SK-N-SH (cell line): Measurements from ENCODE around the gene TRIL. TPM values are rescaled to one million over a fixed set of nuclear protein-coding genes. Genes with fewer than 3 reads are reported as not detected.
A peak's percentile ranks its signal among the peaks of the same experiment; 100 is the strongest.

Experiments
- CTCF ChIA-PET: fragments of 300-600, 350-600 bp; formaldehyde crosslinking; extraction: SDS; loops from one replicate; lab custom pipeline; 2021; lab: Yijun Ruan, JAX
- POLR2A ChIA-PET: fragments of 350-600 bp; sonication (Branson Sonifier 250); formaldehyde crosslinking; extraction: SDS; loops from one replicate; lab custom pipeline; 2020; ENCODE audit warnings: antibody characterized with exemption, inconsistent platforms; lab: Yijun Ruan, JAX
- DNase-seq: peaks from one replicate; pipeline ENCODE4 v3.0.0; 2012
- H2AFZ ChIP-seq: fragments of 200-600 bp; sonication (generic); 2 replicates; pipeline ENCODE4 v1.8.1; 2016; ENCODE audit warnings: antibody characterized with exemption, mild to moderate bottlenecking, low read depth
- H3F3A ChIP-seq: fragments of 200-600 bp; sonication (generic); replicated peaks from 2 replicates; pipeline ENCODE3; 2016; ENCODE audit warnings: antibody characterized with exemption, mild to moderate bottlenecking; ENCODE audit not compliant: insufficient read depth
- H3K27ac ChIP-seq, 2 experiments: fragments of 200-500 bp in 1 of 2; fragments of 200-600 bp in 1 of 2; sonication (Bioruptor generic) in 1 of 2; sonication (generic), shearing (Covaris generic) in 1 of 2; 2 replicates each; pipeline versions ENCODE4 v1.5.1 to v1.6.1; 2014 to 2016; ENCODE audit warnings: low read depth in 2 of 2, inconsistent platforms in 1 of 2, low read length in 1 of 2, mild to moderate bottlenecking in 1 of 2, mixed read lengths in 1 of 2
- H3K27me3 ChIP-seq: fragments of 200-600 bp; sonication (generic), shearing (Covaris generic); 2 replicates; pipeline ENCODE4 v1.6.1; 2016; ENCODE audit warnings: mixed run types; ENCODE audit not compliant: insufficient read depth
- H3K36me3 ChIP-seq, 2 experiments: fragments of 200-500 bp in 1 of 2; fragments of 200-600 bp in 1 of 2; sonication (Bioruptor generic) in 1 of 2; sonication (generic) in 1 of 2; replicated peaks in 1 of 2; 2 replicates each; pipeline versions ENCODE3 to v1.5.1; 2014 to 2016; ENCODE audit warnings: low read length in 1 of 2, mild to moderate bottlenecking in 1 of 2; ENCODE audit not compliant: insufficient read depth in 2 of 2, control insufficient read depth in 1 of 2
- H3K4me1 ChIP-seq, 2 experiments: fragments of 200-500 bp in 1 of 2; fragments of 200-600 bp in 1 of 2; sonication (Bioruptor generic) in 1 of 2; sonication (generic), shearing (Covaris generic) in 1 of 2; 2 replicates each; pipeline versions ENCODE4 v1.5.1 to v1.6.1; 2014 to 2016; ENCODE audit warnings: low read depth in 1 of 2, low read length in 1 of 2, mixed run types in 1 of 2; ENCODE audit not compliant: insufficient read depth in 2 of 2, control insufficient read depth in 1 of 2
- H3K4me2 ChIP-seq: fragments of 200-600 bp; sonication (generic), shearing (Covaris generic); 2 replicates; pipeline ENCODE4 v1.6.1; 2017; ENCODE audit warnings: mixed run types
- H3K4me3 ChIP-seq, 2 experiments: fragments of 200-500 bp in 1 of 2; fragments of 200-600 bp in 1 of 2; sonication (Bioruptor generic) in 1 of 2; sonication (generic), shearing (Covaris generic) in 1 of 2; 2 replicates each; pipeline versions ENCODE4 v1.5.1 to v1.8.1; 2014 to 2016; ENCODE audit warnings: low read depth in 2 of 2, inconsistent platforms in 1 of 2, low read length in 1 of 2, mild to moderate bottlenecking in 1 of 2, mixed read lengths in 1 of 2, moderate library complexity in 1 of 2
- H3K79me2 ChIP-seq: fragments of 200-600 bp; sonication (generic); 2 replicates; pipeline ENCODE4 v1.8.1; 2017; ENCODE audit warnings: mild to moderate bottlenecking; ENCODE audit not compliant: insufficient read depth
- H3K9ac ChIP-seq: fragments of 200-600 bp; sonication (generic); 2 replicates; pipeline ENCODE4 v1.6.1; 2017; ENCODE audit warnings: mixed run types
- H3K9me2 ChIP-seq: fragments of 200-600 bp; sonication (generic); 2 replicates; pipeline ENCODE4 v1.6.1; 2017; ENCODE audit warnings: mixed run types
- H3K9me3 ChIP-seq: fragments of 200-600 bp; sonication (generic); 2 replicates; pipeline ENCODE4 v1.6.1; 2017; ENCODE audit warnings: mixed run types, mild to moderate bottlenecking, moderate library complexity
- H4K20me1 ChIP-seq: fragments of 200-600 bp; sonication (generic); 2 replicates; pipeline ENCODE4 v1.6.1; 2017; ENCODE audit warnings: mild to moderate bottlenecking, mixed run types; ENCODE audit not compliant: insufficient read depth
- CHD2 ChIP-seq: fragments of 150-350 bp; IDR thresholded peaks from 2 replicates; pipeline ENCODE4 v1.6.1; 2018; ENCODE audit warnings: low read length; ENCODE audit not compliant: partially characterized antibody
- ELF1 ChIP-seq: IDR thresholded peaks from 2 replicates; pipeline ENCODE4 v1.4.0; 2012
- EZH2phosphoT487 ChIP-seq: fragments of 200-600 bp; sonication (generic); IDR thresholded peaks from 2 replicates; pipeline ENCODE4 v1.6.1; 2017; ENCODE audit warnings: low read depth, mixed run types, mild to moderate bottlenecking, antibody characterized with exemption, moderate library complexity, borderline replicate concordance
- FOXJ3 ChIP-seq: sonication (generic); formaldehyde crosslinking; IDR thresholded peaks from 2 replicates; pipeline ENCODE4 v1.5.1; 2020; ENCODE audit warnings: mild to moderate bottlenecking, missing genetic modification reagents
- FOXM1 ChIP-seq: IDR thresholded peaks from 2 replicates; pipeline ENCODE4 v1.4.0; 2012; ENCODE audit warnings: low read depth, mild to moderate bottlenecking
- JUND ChIP-seq: IDR thresholded peaks from 2 replicates; pipeline ENCODE4 v1.4.0; 2012
- MEF2A ChIP-seq: IDR thresholded peaks from 2 replicates; pipeline ENCODE4 v1.4.0; 2012; ENCODE audit warnings: low read depth, borderline replicate concordance
- NFIC ChIP-seq: IDR thresholded peaks from 2 replicates; pipeline ENCODE4 v1.4.0; 2012; ENCODE audit warnings: borderline replicate concordance
- NRF1 ChIP-seq: IDR thresholded peaks from 2 replicates; pipeline ENCODE4 v1.6.1; 2012; ENCODE audit warnings: low read depth, mild to moderate bottlenecking, low read length
- POLR2AphosphoS5 ChIP-seq: IDR thresholded peaks from 2 replicates; pipeline ENCODE4 v1.6.1; 2012; ENCODE audit warnings: low read depth, low read length
- RAD21 ChIP-seq: IDR thresholded peaks from 2 replicates; pipeline ENCODE4 v1.6.1; 2012; ENCODE audit warnings: mild to moderate bottlenecking, low read length
- RCOR1 ChIP-seq: fragments of 150-350 bp; IDR thresholded peaks from 2 replicates; pipeline ENCODE4 v1.6.1; 2017; ENCODE audit warnings: antibody characterized with exemption, low read length
- RFX5 ChIP-seq: IDR thresholded peaks from 2 replicates; pipeline ENCODE4 v1.6.1; 2012; ENCODE audit warnings: mild to moderate bottlenecking, improper control_type of control experiment, low read length
- SIN3A ChIP-seq: IDR thresholded peaks from 2 replicates; pipeline ENCODE4 v1.6.1; 2012; ENCODE audit warnings: low read depth, mild to moderate bottlenecking, low read length, moderate library complexity, borderline replicate concordance
- SMC3 ChIP-seq: IDR thresholded peaks from 2 replicates; pipeline ENCODE4 v1.6.1; 2012; ENCODE audit warnings: low read depth, low read length, improper control_type of control experiment
- TAF1 ChIP-seq: IDR thresholded peaks from 2 replicates; pipeline ENCODE4 v1.6.1; 2012; ENCODE audit warnings: low read depth, mild to moderate bottlenecking, low read length, moderate library complexity, borderline replicate concordance
- YY1 ChIP-seq: IDR thresholded peaks from 2 replicates; pipeline ENCODE4 v1.4.0; 2012; ENCODE audit warnings: low read depth, mild to moderate bottlenecking
- WGBS: methylation state at CpG from one replicate; pipeline ENCODE4 v1.1.6; 2017; ENCODE audit warnings: low lambda C conversion rate; 5-methylcytosine and 5-hydroxymethylcytosine counted together
- polyA plus RNA-seq, 3 experiments: library from polyadenylated mRNA; depleted of rRNA; stranded (reverse); fragments of >200 nt; gene quantifications; 2 replicates each; pipeline ENCODE4 v1.2.3, GENCODE V29; 2012
- TF ChIP-seq, protein P1 (sequence below): fragments of 150-350 bp; IDR thresholded peaks from 2 replicates; pipeline ENCODE4 v1.6.1; 2016; ENCODE audit warnings: mild to moderate bottlenecking, low read depth, low read length
- TF ChIP-seq, protein P2 (sequence below): IDR thresholded peaks from 2 replicates; pipeline ENCODE4; 2012
- TF ChIP-seq, protein P3 (sequence below): IDR thresholded peaks from 2 replicates; pipeline ENCODE4 v1.4.0; 2012; ENCODE audit warnings: low read depth, borderline replicate concordance
- TF ChIP-seq, protein P4 (sequence below): IDR thresholded peaks from 2 replicates; pipeline ENCODE4 v1.6.1; 2012; ENCODE audit warnings: mild to moderate bottlenecking, low read depth, low read length, moderate library complexity
- TF ChIP-seq, protein P5 (sequence below): fragments of 200-600 bp; sonication (generic); IDR thresholded peaks from 2 replicates; pipeline ENCODE4 v1.6.1; 2017; ENCODE audit warnings: antibody characterized with exemption, mild to moderate bottlenecking, moderate library complexity
- TF ChIP-seq, protein P6 (sequence below): fragments of 150-350 bp; IDR thresholded peaks from 2 replicates; pipeline ENCODE4 v1.6.1; 2017; ENCODE audit warnings: antibody characterized with exemption, low read length, low read depth, borderline replicate concordance

TRIL gene
- polyA plus RNA-seq, 1 of the 3 experiments (the other 2 are of a cell fraction): 0.18 TPM

DNA sequence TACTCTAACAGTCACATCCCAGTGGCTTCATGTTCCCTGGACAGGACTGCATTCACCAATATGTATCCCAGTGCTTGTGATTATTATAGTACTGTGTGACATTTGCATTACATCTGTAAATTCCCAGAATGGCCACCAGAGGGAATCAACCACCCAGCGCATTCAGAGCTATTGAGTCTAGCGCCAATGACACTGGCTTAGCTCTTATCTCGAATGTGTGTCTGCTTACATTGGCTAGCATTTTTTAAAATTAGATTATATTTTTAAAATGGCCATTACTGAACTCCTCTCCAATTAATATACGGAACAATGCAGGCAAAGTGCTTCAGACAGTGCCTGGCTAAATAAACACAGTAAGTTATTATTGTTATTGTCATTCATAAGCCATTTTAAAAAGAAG lies 36.3 kb downstream of the TRIL start:
- Histone ChIP-seq H3K27ac (peak overlapping the region in 1 of 2 experiments; percentile 93; a peak in 2 of 4 replicates), H3K36me3 (no peaks in the 10 kb centered on the region), H3K9me2 (no peaks in the 10 kb centered on the region), H2AFZ (peak overlapping the region; percentile 38; the same call in 1 of the 2 replicates), H3K4me3 (peak overlapping the region in 1 of 2 experiments; percentile 6; a peak in 1 of 4 replicates), H3K79me2 (no peaks in the 10 kb centered on the region), H3K9ac (no peak overlapping the region), H3K4me1 (peaks cover 0 to 13% of the 10 kb centered on the region in 2 experiments; a peak in 3 of 4 replicates), H4K20me1 (no peaks in the 10 kb centered on the region), H3K27me3 (0 out of 2 replicates have a peak, but pooled peaks cover 15% of the 10 kb centered on the region), H3K4me2 (peak overlapping the region; percentile 11; the same call in 1 of the 2 replicates), H3K9me3 (no peaks in the 10 kb centered on the region), H3F3A (no peaks in the 10 kb centered on the region)
- POLR2A ChIA-PET: interaction anchor here (0.6 to 1.1 kb wide), 2 partner anchors 177 to 429 kb away, joined by 3 to 4 read pairs; no protein-coding TSS in a partner anchor
- under 1% methylated on average over 4 of the region's 4 CpGs for WGBS
- CTCF ChIA-PET: interaction anchor here (0.6 to 19.1 kb wide), 129 partner anchors 10 to 1000 kb away, joined by 3 to 1647 read pairs (median 5); partner anchors contain the start of genes CHN2, CPVL and TRIL
- peak; percentile 84 for DNase-seq
- peak; percentile 30; the same call in 1 of the 2 replicates for TF ChIP-seq NRF1
- TF ChIP-seq, protein P1, sequence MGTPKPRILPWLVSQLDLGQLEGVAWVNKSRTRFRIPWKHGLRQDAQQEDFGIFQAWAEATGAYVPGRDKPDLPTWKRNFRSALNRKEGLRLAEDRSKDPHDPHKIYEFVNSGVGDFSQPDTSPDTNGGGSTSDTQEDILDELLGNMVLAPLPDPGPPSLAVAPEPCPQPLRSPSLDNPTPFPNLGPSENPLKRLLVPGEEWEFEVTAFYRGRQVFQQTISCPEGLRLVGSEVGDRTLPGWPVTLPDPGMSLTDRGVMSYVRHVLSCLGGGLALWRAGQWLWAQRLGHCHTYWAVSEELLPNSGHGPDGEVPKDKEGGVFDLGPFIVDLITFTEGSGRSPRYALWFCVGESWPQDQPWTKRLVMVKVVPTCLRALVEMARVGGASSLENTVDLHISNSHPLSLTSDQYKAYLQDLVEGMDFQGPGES: peak; percentile 13; the same call in 1 of the 2 replicates
- TF ChIP-seq, protein P2, sequence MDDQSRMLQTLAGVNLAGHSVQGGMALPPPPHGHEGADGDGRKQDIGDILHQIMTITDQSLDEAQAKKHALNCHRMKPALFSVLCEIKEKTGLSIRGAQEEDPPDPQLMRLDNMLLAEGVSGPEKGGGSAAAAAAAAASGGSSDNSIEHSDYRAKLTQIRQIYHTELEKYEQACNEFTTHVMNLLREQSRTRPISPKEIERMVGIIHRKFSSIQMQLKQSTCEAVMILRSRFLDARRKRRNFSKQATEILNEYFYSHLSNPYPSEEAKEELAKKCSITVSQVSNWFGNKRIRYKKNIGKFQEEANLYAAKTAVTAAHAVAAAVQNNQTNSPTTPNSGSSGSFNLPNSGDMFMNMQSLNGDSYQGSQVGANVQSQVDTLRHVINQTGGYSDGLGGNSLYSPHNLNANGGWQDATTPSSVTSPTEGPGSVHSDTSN: no peak
- TF ChIP-seq, protein P3, sequence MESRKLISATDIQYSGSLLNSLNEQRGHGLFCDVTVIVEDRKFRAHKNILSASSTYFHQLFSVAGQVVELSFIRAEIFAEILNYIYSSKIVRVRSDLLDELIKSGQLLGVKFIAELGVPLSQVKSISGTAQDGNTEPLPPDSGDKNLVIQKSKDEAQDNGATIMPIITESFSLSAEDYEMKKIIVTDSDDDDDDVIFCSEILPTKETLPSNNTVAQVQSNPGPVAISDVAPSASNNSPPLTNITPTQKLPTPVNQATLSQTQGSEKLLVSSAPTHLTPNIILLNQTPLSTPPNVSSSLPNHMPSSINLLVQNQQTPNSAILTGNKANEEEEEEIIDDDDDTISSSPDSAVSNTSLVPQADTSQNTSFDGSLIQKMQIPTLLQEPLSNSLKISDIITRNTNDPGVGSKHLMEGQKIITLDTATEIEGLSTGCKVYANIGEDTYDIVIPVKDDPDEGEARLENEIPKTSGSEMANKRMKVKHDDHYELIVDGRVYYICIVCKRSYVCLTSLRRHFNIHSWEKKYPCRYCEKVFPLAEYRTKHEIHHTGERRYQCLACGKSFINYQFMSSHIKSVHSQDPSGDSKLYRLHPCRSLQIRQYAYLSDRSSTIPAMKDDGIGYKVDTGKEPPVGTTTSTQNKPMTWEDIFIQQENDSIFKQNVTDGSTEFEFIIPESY: no peak
- TF ChIP-seq, protein P4, sequence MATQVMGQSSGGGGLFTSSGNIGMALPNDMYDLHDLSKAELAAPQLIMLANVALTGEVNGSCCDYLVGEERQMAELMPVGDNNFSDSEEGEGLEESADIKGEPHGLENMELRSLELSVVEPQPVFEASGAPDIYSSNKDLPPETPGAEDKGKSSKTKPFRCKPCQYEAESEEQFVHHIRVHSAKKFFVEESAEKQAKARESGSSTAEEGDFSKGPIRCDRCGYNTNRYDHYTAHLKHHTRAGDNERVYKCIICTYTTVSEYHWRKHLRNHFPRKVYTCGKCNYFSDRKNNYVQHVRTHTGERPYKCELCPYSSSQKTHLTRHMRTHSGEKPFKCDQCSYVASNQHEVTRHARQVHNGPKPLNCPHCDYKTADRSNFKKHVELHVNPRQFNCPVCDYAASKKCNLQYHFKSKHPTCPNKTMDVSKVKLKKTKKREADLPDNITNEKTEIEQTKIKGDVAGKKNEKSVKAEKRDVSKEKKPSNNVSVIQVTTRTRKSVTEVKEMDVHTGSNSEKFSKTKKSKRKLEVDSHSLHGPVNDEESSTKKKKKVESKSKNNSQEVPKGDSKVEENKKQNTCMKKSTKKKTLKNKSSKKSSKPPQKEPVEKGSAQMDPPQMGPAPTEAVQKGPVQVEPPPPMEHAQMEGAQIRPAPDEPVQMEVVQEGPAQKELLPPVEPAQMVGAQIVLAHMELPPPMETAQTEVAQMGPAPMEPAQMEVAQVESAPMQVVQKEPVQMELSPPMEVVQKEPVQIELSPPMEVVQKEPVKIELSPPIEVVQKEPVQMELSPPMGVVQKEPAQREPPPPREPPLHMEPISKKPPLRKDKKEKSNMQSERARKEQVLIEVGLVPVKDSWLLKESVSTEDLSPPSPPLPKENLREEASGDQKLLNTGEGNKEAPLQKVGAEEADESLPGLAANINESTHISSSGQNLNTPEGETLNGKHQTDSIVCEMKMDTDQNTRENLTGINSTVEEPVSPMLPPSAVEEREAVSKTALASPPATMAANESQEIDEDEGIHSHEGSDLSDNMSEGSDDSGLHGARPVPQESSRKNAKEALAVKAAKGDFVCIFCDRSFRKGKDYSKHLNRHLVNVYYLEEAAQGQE: no peak
- TF ChIP-seq TAF1: no peak
- TF ChIP-seq SIN3A: no peak
- TF ChIP-seq RFX5: peak; percentile 74
- TF ChIP-seq YY1: no peak
- TF ChIP-seq RAD21: peak; percentile 87
- 0 out of 2 replicates have a peak, but pooled peaks have one; percentile 22 for TF ChIP-seq FOXJ3
- no peak for TF ChIP-seq MEF2A
- TF ChIP-seq EZH2phosphoT487: no peak
- peak; percentile 77 for TF ChIP-seq CHD2
- 0 out of 2 replicates have a peak, but pooled peaks have one; percentile 7 for TF ChIP-seq NFIC
- no peak for TF ChIP-seq JUND
- TF ChIP-seq FOXM1: 0 out of 2 replicates have a peak, but pooled peaks have one; percentile 17
- TF ChIP-seq RCOR1: peak; percentile 92
- no peak for TF ChIP-seq POLR2AphosphoS5
- TF ChIP-seq, protein P5, sequence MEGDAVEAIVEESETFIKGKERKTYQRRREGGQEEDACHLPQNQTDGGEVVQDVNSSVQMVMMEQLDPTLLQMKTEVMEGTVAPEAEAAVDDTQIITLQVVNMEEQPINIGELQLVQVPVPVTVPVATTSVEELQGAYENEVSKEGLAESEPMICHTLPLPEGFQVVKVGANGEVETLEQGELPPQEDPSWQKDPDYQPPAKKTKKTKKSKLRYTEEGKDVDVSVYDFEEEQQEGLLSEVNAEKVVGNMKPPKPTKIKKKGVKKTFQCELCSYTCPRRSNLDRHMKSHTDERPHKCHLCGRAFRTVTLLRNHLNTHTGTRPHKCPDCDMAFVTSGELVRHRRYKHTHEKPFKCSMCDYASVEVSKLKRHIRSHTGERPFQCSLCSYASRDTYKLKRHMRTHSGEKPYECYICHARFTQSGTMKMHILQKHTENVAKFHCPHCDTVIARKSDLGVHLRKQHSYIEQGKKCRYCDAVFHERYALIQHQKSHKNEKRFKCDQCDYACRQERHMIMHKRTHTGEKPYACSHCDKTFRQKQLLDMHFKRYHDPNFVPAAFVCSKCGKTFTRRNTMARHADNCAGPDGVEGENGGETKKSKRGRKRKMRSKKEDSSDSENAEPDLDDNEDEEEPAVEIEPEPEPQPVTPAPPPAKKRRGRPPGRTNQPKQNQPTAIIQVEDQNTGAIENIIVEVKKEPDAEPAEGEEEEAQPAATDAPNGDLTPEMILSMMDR: peak; percentile 97
- peak; percentile 93 for TF ChIP-seq SMC3
- TF ChIP-seq, protein P6, sequence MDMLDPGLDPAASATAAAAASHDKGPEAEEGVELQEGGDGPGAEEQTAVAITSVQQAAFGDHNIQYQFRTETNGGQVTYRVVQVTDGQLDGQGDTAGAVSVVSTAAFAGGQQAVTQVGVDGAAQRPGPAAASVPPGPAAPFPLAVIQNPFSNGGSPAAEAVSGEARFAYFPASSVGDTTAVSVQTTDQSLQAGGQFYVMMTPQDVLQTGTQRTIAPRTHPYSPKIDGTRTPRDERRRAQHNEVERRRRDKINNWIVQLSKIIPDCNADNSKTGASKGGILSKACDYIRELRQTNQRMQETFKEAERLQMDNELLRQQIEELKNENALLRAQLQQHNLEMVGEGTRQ: no peak
- TF ChIP-seq ELF1: no peak
